ENCODE data around the gene SELENOK. TPM values are rescaled to one million over a fixed set of nuclear protein-coding genes. Genes with fewer than 3 reads are reported as not detected.

SELENOK gene
- total and polyA plus RNA-seq, 9 donors = 38.9 to 99.9 (median 57.9) TPM

DNA sequence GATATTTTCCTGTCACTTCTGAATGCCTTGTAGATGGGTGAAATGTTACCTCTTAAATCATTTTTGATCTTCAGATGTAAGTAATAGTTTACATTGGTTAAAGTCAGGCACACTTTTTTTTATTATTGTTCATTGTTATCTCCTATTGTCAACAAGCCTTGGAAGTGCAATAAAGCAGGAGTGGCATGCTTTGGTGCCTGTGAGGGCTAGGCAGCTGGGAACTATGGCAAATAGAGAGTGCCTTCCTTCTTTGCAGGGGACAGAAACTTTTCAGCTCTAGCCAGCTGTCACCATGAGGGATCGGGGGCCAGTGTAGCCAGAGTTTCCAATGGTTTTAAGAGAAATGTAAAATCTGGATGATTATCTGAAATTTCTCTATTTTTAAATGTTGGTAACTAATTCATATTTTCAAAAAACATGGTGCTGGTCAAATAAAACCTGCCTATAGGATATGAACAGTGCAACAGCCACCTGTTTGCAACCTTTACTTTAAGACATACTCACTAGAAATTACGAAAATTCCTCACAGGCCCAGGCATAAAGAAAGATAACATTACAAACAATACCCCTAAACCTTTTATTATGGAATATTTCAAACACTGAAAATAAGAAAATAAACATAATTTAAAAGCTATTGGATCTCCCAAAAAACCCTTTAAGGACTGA lies 9.1 kb upstream of the SELENOK start:
- no peaks in the 10 kb centered on the region for H3K4me1 ChIP-seq (ENCODE audit: insufficient read depth)
- H3K27ac ChIP-seq = no peak overlapping the region
- H3K27me3 ChIP-seq = no peaks in the 10 kb centered on the region
- DNase-seq = no peak
- TF ChIP-seq EP300 (IDR thresholded peaks at IDR 0.05) (no peak), CTCF (IDR thresholded peaks at IDR 0.05) (no peak), POLR2A (IDR thresholded peaks at IDR 0.05) (no peak)
- H3K36me3 ChIP-seq = no peaks in the 10 kb centered on the region
- intact Hi-C loops (cut with DNase I) = no loop called here
- no peaks in the 10 kb centered on the region for H3K9me3 ChIP-seq
- WGBS, 3 donors = 81 to 86% (median 84%) methylated on average over 2 of the region's 2 CpGs
- H3K4me3 ChIP-seq = no peak overlapping the region

DNA sequence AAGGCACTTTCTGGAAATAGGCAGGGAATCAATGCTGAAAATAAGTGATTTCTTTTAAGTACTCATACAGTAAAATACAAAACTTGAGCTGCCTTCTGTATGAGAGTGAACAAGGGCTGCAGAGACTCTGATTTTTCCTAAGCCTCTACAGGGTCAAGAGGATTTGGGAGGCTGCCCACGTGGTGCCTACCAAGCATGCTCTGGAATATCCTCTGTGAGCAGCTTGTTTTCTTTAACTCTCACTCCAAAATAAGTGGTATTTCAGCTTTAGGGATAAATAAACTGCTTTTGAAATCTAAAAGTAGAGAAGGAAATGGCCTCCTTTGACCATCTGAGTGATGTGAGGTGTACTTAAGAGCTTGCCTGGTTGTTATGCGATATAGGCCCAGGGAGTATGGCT lies 8.1 kb upstream of the SELENOK start:
- H3K4me1 ChIP-seq (ENCODE audit: insufficient read depth) = no peaks in the 10 kb centered on the region
- no peaks in the 10 kb centered on the region for H3K27me3 ChIP-seq
- 52 to 65% (median 62%) methylated on average over 2 of the region's 2 CpGs for WGBS, 3 donors
- H3K4me3 ChIP-seq = no peak overlapping the region
- intact Hi-C loops (cut with DNase I) = no loop called here
- no peak for DNase-seq
- H3K9me3 ChIP-seq = no peaks in the 10 kb centered on the region
- no peak overlapping the region for H3K27ac ChIP-seq
- TF ChIP-seq EP300 (IDR thresholded peaks at IDR 0.05) = no peak
- no peak for TF ChIP-seq POLR2A (IDR thresholded peaks at IDR 0.05)
- no peak for TF ChIP-seq CTCF (IDR thresholded peaks at IDR 0.05)
- no peaks in the 10 kb centered on the region for H3K36me3 ChIP-seq

DNA sequence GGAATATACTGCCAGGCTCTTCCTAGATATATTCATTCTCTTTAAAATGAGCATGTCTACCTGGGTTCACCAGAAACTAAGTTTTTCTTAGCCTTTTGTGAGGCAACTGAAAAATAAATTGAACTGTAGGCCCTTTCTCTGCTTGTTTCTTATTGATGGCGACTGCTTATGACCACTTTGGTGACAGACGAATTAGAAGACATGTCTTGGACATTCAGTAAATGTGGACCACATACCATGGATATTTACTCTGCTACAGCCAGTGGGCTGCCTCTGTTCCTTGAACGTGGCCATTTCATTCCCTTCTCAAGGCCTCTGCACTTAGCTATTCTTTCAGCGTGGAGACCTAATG lies 603 bp upstream of the SELENOK start:
- no peak for DNase-seq
- Histone ChIP-seq H3K36me3 (no peaks in the 10 kb centered on the region), H3K9me3 (no peaks in the 10 kb centered on the region), H3K27me3 (peaks cover 3% of the 10 kb centered on the region), H3K4me1 (ENCODE audit: insufficient read depth) (peaks cover 5% of the 10 kb centered on the region), H3K4me3 (peak overlapping the region; percentile 99), H3K27ac (peak overlapping the region; percentile 62 to 69)
- WGBS, 3 donors = 37 to 65% (median 39%) methylated on average over 4 of the region's 4 CpGs
- TF ChIP-seq EP300 (IDR thresholded peaks at IDR 0.05) (no peak), CTCF (IDR thresholded peaks at IDR 0.05) (no peak)
- intact Hi-C loops (cut with DNase I) = no loop called here

DNA sequence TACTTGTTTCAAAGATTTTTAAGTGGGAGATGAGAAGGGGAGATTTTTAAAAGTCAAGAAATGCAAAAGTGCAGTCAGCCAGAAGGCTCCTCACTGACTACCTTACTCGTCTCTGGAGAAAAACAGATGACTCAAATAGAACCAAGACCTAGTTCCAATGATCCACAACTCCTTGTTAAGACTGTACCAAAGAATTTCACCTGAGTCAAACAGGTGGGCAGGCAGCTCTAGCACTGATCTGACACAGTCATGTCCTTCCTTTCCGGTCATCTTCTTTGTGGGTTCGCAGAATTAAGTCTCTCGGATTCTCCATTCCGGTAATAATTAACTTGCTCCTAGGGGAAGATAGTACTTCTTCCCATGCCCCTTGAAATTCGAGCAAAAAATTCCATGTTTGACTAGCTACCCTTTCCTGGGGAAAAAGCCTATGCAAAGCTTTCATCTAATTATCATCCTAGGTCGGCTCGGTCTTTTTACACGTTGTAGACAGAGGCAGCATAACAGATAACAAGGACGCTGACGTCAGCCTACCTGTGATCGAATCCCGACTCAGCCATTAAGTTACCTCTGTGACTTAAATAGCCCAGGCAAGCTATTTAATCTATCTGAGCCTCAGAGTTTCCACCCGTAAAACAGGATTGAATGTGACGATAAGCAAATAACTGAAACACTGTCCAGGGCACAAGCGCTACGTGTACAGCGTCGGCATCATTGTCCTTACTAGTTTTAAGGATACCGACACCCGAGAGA lies 758 bp downstream of the SELENOK start:
- Histone ChIP-seq H3K4me1 (ENCODE audit: insufficient read depth) (peaks cover 5% of the 10 kb centered on the region), H3K27ac (peak overlapping the region; percentile 46 to 81), H3K4me3 (peak overlapping the region; percentile 99), H3K9me3 (no peaks in the 10 kb centered on the region), H3K36me3 (no peaks in the 10 kb centered on the region), H3K27me3 (peaks cover 3% of the 10 kb centered on the region)
- intact Hi-C loops (cut with DNase I) = no loop called here
- 5 to 7% (median 5%) methylated on average over 21 of the region's 21 CpGs for WGBS, 3 donors
- TF ChIP-seq EP300 (IDR thresholded peaks at IDR 0.05) (no peak), POLR2A (IDR thresholded peaks at IDR 0.05) (no peak), CTCF (IDR thresholded peaks at IDR 0.05) (no peak)
- DNase-seq = no peak
